Mucosa of descending colon (tissue), 3 donors: Measurements from ENCODE around the gene NID1. TPM values are rescaled to one million over a fixed set of nuclear protein-coding genes. Genes with fewer than 3 reads are reported as not detected.

ENCODE experiments used
- ATAC-seq: fragments of 200-7000 bp; cut with Tn5 transposase; one replicate; pipeline ENCODE4 v1.9.1; 2020; ENCODE audit warnings: mild to moderate bottlenecking, moderate library complexity
- DNase-seq, 3 donors: peaks; one replicate each; pipeline ENCODE4 v3.0.0-alpha.2; 2020
- H3K36me3 ChIP-seq: fragments of 200-600 bp; one replicate; pipeline ENCODE4 v1.8.0; 2021; ENCODE audit warnings: low read depth, mild to moderate bottlenecking
- H3K4me1 ChIP-seq: fragments of 200-600 bp; one replicate; pipeline ENCODE4 v1.8.0; 2021; ENCODE audit warnings: low read depth, mild to moderate bottlenecking
- H3K4me3 ChIP-seq: fragments of 200-600 bp; one replicate; pipeline ENCODE4 v1.8.0; 2021; ENCODE audit warnings: mild to moderate bottlenecking
- H3K9me3 ChIP-seq: fragments of 200-600 bp; one replicate; pipeline ENCODE4 v1.8.0; 2021; ENCODE audit warnings: mild to moderate bottlenecking
- CTCF ChIP-seq: fragments of 200-600 bp; IDR thresholded peaks from one replicate; pipeline ENCODE4 v1.8.0; 2022; ENCODE audit warnings: antibody characterized with exemption, mild to moderate bottlenecking
- intact Hi-C, 2 donors: fragments of 100-400 bp; cut with DNase I in 1 of 2; cut with micrococcal nuclease in 1 of 2; formaldehyde crosslinking; loops; one replicate each; pipeline versions ENCODE4 v1.11.0 to v1.11.1; 2022; cut with DNase I, micrococcal nuclease
- total RNA-seq, 3 donors: library from RNA; stranded (reverse); fragmentation: NEBNext Ultra II Directional in 2 of 3; extraction: Animal tissue kit (Norgen Biotek cat#: 25700) in 2 of 3; gene quantifications; one replicate each; pipeline versions ENCODE4 v1.2.1 to v1.2.4, GENCODE V29; 2021 to 2023
- donor health status: DM: no; HTN: no; CAD: no; lungs with moderate emphysema.
- donor health status: DM: no; HTN: no; CAD: no.
- donor health status: DM: no; HTN: yes; CAD: no.

NID1 gene
- total RNA-seq, 3 donors from 2014 or later = 7.2 to 118 (median 36.7) TPM

GRCh38 chr1:236018885-236019453 is 45.9 kb downstream of the NID1 start:
- Histone ChIP-seq H3K4me3 (no peak overlapping the region), H3K4me1 (no peaks in the 10 kb centered on the region), H3K9me3 (no peaks in the 10 kb centered on the region), H3K36me3 (no peaks in the 10 kb centered on the region)
- TF ChIP-seq CTCF = no peak
- intact Hi-C loops = no loop called here
- DNase-seq = peak; percentile 43 to 69 (median 45)
- ATAC-seq = peak; percentile 61

GRCh38 chr1:236016782-236017400 is 48.0 kb downstream of the NID1 start:
- no peak for DNase-seq
- TF ChIP-seq CTCF = no peak
- Histone ChIP-seq H3K4me1 (no peaks in the 10 kb centered on the region), H3K9me3 (no peaks in the 10 kb centered on the region), H3K36me3 (no peaks in the 10 kb centered on the region), H3K4me3 (no peak overlapping the region)
- intact Hi-C loops = no loop called here
- ATAC-seq = no peak

- Histone ChIP-seq H3K4me3 (no peak overlapping the region), H3K36me3 (no peaks in the 10 kb centered on the region), H3K9me3 (no peaks in the 10 kb centered on the region), H3K4me1 (no peaks in the 10 kb centered on the region)
- TF ChIP-seq CTCF = no peak
- peak; percentile 44 for ATAC-seq
- peak in 1 of 3 donors; percentile 28 for DNase-seq
- intact Hi-C loops = no loop called here
Measured at GRCh38 chr1:236016083-236016482, 48.8 kb downstream of the NID1 start.

- H3K4me3 ChIP-seq = no peak overlapping the region
- H3K9me3 ChIP-seq = no peaks in the 10 kb centered on the region
- no peak for ATAC-seq
- no peak for TF ChIP-seq CTCF
- no peaks in the 10 kb centered on the region for H3K36me3 ChIP-seq
- no peak for DNase-seq
- no peaks in the 10 kb centered on the region for H3K4me1 ChIP-seq
- intact Hi-C loops = no loop called here
Measured at GRCh38 chr1:236015539-236015938, 49.4 kb downstream of the NID1 start.

- Histone ChIP-seq H3K4me3 (no peak overlapping the region), H3K4me1 (no peaks in the 10 kb centered on the region), H3K36me3 (no peaks in the 10 kb centered on the region), H3K9me3 (no peaks in the 10 kb centered on the region)
- DNase-seq = no peak
- intact Hi-C loops = no loop called here
- ATAC-seq = no peak
- no peak for TF ChIP-seq CTCF
Measured at GRCh38 chr1:236013330-236013729, 51.6 kb downstream of the NID1 start.
